GM12872 (cell line): ENCODE measurements around the gene PHLDB3.

Experiments
- CTCF ChIP-seq: IDR thresholded peaks from 3 replicates; pipeline ENCODE4 v1.5.1; 2011; ENCODE audit warnings: low read depth, mild to moderate bottlenecking, low read length, moderate library complexity; ENCODE audit not compliant: insufficient read depth

Gene PHLDB3

GRCh38 chr19:43499042-43499441 lies 5.5 kb downstream of the PHLDB3 start:
- TF ChIP-seq CTCF, result no peak

- no peak for TF ChIP-seq CTCF
Observed at GRCh38 chr19:43498233-43498842, 6.2 kb downstream of the PHLDB3 start.

DNA sequence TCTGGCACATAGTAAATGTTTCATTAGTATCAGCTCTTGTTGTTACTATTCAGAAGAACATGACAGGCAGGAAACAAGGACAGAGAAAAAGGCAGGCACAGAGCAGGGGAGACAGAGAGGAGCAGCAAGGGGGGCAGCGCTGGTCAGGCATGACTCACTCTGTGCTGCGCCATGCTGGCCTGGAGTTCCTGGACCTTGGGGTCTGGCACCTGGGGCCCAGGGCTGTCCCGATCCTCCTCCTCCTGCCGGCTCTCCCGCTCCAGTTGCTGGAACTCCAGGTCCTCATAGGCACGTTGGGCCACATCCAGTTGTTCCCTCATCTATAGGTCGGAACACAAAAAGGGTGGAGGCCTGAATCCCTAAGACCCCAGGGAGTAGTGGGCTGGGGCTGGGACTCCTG lies 7.6 kb downstream of the PHLDB3 start:
- no peak for TF ChIP-seq CTCF

GRCh38 chr19:43495082-43495481 lies 9.5 kb downstream of the PHLDB3 start:
- TF ChIP-seq CTCF, result no peak

GRCh38 chr19:43490759-43491158 lies 13.8 kb downstream of the PHLDB3 start:
- TF ChIP-seq CTCF, result no peak

DNA sequence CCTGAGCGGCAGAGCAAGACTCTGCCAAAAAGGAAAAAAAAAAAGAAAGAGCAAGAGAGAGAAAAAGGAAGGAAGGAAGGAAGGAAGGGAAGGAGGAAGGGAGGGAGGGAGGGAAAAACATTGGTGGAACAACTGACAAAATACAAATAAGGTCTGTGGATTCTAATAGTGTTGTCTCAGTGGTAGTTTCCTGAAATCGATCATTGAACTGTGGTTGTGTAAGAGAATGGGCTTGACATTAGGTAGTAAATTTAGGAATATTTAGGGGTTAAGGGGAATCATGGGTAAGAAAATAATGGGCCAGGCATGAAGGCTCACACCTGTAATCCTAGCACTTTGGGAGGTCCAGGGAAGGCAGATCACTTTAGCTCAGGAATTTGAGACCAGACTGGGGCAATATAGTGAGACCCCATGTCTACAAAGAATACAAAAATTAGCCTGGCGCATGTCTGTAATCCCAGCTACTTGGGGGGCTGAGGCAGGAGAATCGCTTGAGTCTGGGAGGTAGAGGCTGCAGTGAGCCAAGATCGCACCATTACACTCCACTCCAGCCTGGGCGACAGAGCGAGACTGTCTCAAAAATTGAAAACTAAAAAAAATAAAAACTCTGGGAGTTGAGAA lies 14.5 kb downstream of the PHLDB3 start:
- TF ChIP-seq CTCF, result no peak

GRCh38 chr19:43489310-43489709 lies 15.2 kb downstream of the PHLDB3 start:
- no peak for TF ChIP-seq CTCF
